Heart left ventricle (tissue), 16 donors: Measurements from ENCODE around the gene SLC12A8. TPM values are rescaled to one million over a fixed set of nuclear protein-coding genes. Genes with fewer than 3 reads are reported as not detected.
A peak's percentile ranks its signal among the peaks of the same experiment; 100 is the strongest.

Experiments used
- ATAC-seq, 4 donors: fragments of 200-7000 bp; cut with Tn5 transposase; one replicate each; pipeline ENCODE4 v1.9.1; 2020 to 2022; ENCODE audit warnings: moderate library complexity in 4 of 4, mild to moderate bottlenecking in 3 of 4, moderate number of reproducible peaks in 1 of 4
- DNase-seq, 5 donors: peaks; one replicate each; pipeline ENCODE4 v3.0.0-alpha.2; 2020
- H3K27ac ChIP-seq, 12 donors: fragments of 200-600 bp; sonication (generic) in 4 of 12; one replicate each; pipeline versions ENCODE4 v1.5.0 to v1.8.0; 2016 to 2022; ENCODE audit warnings: mild to moderate bottlenecking in 2 of 12
- H3K27me3 ChIP-seq, 9 donors: fragments of 200-600 bp; sonication (generic) in 2 of 9; one replicate each; pipeline versions ENCODE4 v1.5.1 to v1.8.0; 2016 to 2022; ENCODE audit warnings: mild to moderate bottlenecking in 3 of 9
- H3K36me3 ChIP-seq, 9 donors: fragments of 200-600 bp; sonication (generic) in 2 of 9; one replicate each; pipeline versions ENCODE4 v1.5.0 to v1.8.0; 2018 to 2022; ENCODE audit warnings: mild to moderate bottlenecking in 2 of 9
- H3K4me1 ChIP-seq, 12 donors: fragments of 200-600 bp; sonication (generic) in 4 of 12; one replicate each; pipeline versions ENCODE4 v1.5.0 to v1.8.0; 2016 to 2022; ENCODE audit warnings: mild to moderate bottlenecking in 3 of 12
- H3K4me3 ChIP-seq, 12 donors: fragments of 200-600 bp; sonication (generic) in 4 of 12; one replicate each; pipeline versions ENCODE4 v1.5.0 to v1.8.0; 2017 to 2022; ENCODE audit warnings: mild to moderate bottlenecking in 9 of 12, moderate library complexity in 4 of 12
- H3K9me3 ChIP-seq, 12 donors: fragments of 200-600 bp; sonication (generic) in 4 of 12; one replicate each; pipeline versions ENCODE4 v1.5.0 to v1.8.0; 2016 to 2022; ENCODE audit warnings: mild to moderate bottlenecking in 1 of 12
- POLR2A ChIP-seq, 2 donors: fragments of 450-650 bp; IDR thresholded peaks; one replicate each; pipeline ENCODE4 v1.6.1; 2017; ENCODE audit warnings: antibody characterized with exemption in 2 of 2, mild to moderate bottlenecking in 2 of 2, moderate library complexity in 2 of 2
- WGBS, 4 donors: extraction: QIAGEN DNeasy Blood & Tissue Kit in 2 of 4; methylation state at CpG; one replicate each; pipeline versions ENCODE4 v1.1.5 to v1.1.7; 2013 to 2018; 5-methylcytosine and 5-hydroxymethylcytosine counted together
- intact Hi-C, 10 donors: fragments of 100-400 bp; cut with DNase I; formaldehyde crosslinking; loops; one replicate each; pipeline versions ENCODE4 v1.11.1 to v1.14.2; 2022
- polyA plus RNA-seq, 2 donors: library from polyadenylated mRNA; stranded (reverse); fragments of 200-250 nt; gene quantifications; one replicate each; pipeline ENCODE4 v1.2.3, GENCODE V29; 2013
- total RNA-seq, 9 donors: library from RNA; depleted of rRNA in 2 of 9; stranded (reverse); fragments of >200 nt in 2 of 9; fragmentation: NEBNext Ultra II Directional in 3 of 9; extraction: Animal tissue kit (Norgen Biotek cat#: 25700) in 3 of 9; gene quantifications; one replicate each; pipeline versions ENCODE4 v1.1.0 to v1.2.4, GENCODE V29; 2016 to 2023
- TF ChIP-seq, protein P1 (sequence below), 12 donors: fragments of 200-600 bp; sonication (generic) in 4 of 12; IDR thresholded peaks; one replicate each; pipeline versions ENCODE4 v1.5.0 to v1.8.0; 2018 to 2022; ENCODE audit warnings: antibody characterized with exemption in 12 of 12, mild to moderate bottlenecking in 5 of 12
- donor health status: ischemic (EF 13 %, LVEDD 7.1; RV severe dilation, severe dysfunction).
- donor health status: healthy with polysubstance abuse.
- donor health status: DM: no; HTN: yes; CAD: no.
- donor health status: DM: no; HTN: no; CAD: no.
- donor health status: ischemic (EF 25% LVEDD 6.9; RV normal size, moderate dysfunction).
- donor health status: ischemic (EF 25% LVEDD 5.7; RV mildly dilated, moderate dysfunction).
- donor health status: healthy.
- donor health status: DM: yes; HTN: yes; CAD: no.
- donor health status: ischemic (EF 35%, LVEDD 5.7; RV mildly dilated, moderate dysfunction).
- donor health status: nonischemic (EF 11% LVEDD 7.7; RV severe dilation, severe dysfunction).
- donor health status: DM: yes; HTN: yes; CAD: no.
- donor health status: PGD.
- donor health status: ischemic (EF 29% LVEDD 5.4; RV normal size, mild dysfunction).
- donor health status: nonischemic (EF 23%, LVEDD 6.1; RV moderate dilation, normal function).

The SLC12A8 gene
- total and polyA plus RNA-seq, 11 donors = 0.09 to 1.9 (median 0.68) TPM; not detected in 3

DNA sequence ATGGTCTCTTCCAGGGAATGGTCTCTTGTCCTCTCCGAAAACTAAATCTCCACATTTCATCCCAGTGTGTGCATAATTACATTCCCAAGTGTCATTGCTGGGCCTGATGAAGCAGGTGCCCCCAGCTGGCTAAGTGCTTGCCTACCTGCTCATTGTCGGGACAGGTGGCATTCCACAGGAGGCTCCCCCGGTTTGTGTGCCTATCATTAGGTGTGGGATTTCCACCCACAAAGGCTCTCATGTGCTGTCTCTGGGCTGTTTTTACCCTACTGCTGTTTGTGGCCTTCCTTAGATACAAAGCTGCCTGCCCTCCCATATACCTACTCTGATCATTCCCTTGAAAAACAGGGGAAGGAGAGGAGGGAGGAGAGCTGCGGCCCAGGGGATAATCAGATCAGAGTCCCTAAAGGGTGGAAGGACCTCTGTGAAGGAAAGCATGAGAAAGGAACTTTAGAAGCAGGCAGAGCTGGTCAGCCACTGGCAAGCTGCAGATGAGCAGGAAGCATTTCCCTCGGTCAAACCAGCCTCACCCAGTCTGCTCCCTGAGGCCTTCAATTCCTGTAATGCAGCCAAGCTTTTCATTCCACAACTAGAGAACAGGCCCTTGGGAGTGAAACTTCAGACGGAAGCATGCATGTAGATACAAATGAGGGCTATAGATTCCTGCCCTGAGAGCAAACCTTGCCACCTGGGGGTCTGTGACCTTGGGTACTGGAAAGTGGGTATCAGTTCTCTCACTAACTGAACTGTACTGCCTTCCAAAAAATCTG is 96.1 kb downstream of the SLC12A8 start:
- 56 to 61% (median 58%) methylated on average over 6 of the region's 6 CpGs for WGBS, 4 donors
- TF ChIP-seq POLR2A (IDR thresholded peaks at IDR 0.05) = no peak
- TF ChIP-seq, protein P1, sequence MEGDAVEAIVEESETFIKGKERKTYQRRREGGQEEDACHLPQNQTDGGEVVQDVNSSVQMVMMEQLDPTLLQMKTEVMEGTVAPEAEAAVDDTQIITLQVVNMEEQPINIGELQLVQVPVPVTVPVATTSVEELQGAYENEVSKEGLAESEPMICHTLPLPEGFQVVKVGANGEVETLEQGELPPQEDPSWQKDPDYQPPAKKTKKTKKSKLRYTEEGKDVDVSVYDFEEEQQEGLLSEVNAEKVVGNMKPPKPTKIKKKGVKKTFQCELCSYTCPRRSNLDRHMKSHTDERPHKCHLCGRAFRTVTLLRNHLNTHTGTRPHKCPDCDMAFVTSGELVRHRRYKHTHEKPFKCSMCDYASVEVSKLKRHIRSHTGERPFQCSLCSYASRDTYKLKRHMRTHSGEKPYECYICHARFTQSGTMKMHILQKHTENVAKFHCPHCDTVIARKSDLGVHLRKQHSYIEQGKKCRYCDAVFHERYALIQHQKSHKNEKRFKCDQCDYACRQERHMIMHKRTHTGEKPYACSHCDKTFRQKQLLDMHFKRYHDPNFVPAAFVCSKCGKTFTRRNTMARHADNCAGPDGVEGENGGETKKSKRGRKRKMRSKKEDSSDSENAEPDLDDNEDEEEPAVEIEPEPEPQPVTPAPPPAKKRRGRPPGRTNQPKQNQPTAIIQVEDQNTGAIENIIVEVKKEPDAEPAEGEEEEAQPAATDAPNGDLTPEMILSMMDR (IDR thresholded peaks at IDR 0.05) = no peak
- intact Hi-C loops = loop anchor here in 3 of 10 donors (5.0 to 10.0 kb wide), 2 partner anchors 49 to 52 kb away; no protein-coding TSS in a partner anchor
- Histone ChIP-seq H3K36me3 (no peaks in the 10 kb centered on the region), H3K27me3 (no peaks in the 10 kb centered on the region), H3K4me3 (no peak overlapping the region), H3K4me1 (peaks cover 0 to 60% (median 30%) of the 10 kb centered on the region in 12 donors), H3K9me3 (no peaks in the 10 kb centered on the region), H3K27ac (peak overlapping the region in 11 of 12 donors; percentile 17 to 70 (median 50))
- ATAC-seq = peak; percentile 55 to 84 (median 75)
- peak in 3 of 5 donors; percentile 38 to 45 (median 41) for DNase-seq

DNA sequence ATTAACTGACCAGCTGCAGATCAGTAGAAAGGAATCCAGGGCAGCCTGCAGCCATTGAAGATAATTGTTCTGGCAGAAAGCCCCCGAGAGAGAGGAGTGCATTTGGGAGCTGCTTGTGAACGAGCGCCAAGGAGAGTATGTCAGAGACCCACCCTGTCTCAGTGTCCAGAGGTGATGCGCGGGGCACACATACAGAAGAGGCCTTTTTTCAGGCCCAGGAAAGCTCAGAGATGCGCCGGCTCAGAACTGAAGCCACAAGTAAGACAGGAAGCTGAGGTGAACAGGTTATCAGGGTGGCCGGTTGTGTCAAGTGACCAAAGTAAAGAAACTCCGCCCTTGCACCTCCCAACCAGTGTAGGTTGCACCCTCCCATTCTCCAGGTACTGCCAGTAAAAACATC is 96.9 kb downstream of the SLC12A8 start:
- no peak overlapping the region for H3K4me3 ChIP-seq
- H3K4me1 ChIP-seq = peaks cover 0 to 51% (median 30%) of the 10 kb centered on the region in 12 donors
- TF ChIP-seq POLR2A (IDR thresholded peaks at IDR 0.05) = no peak
- TF ChIP-seq, protein P1 (IDR thresholded peaks at IDR 0.05) = no peak
- DNase-seq (peak in 3 of 5 donors; percentile 27 to 53 (median 28)), ATAC-seq (peak; percentile 43 to 63 (median 58))
- H3K27ac ChIP-seq = peak overlapping the region in 1 of 12 donors; percentile 66
- no peaks in the 10 kb centered on the region for H3K27me3 ChIP-seq
- no peaks in the 10 kb centered on the region for H3K36me3 ChIP-seq
- intact Hi-C loops = loop anchor here in 3 of 10 donors (5.0 to 10.0 kb wide), 2 partner anchors 48 to 51 kb away; no protein-coding TSS in a partner anchor
- 24 to 43% (median 39%) methylated on average over 9 of the region's 9 CpGs for WGBS, 4 donors
- no peaks in the 10 kb centered on the region for H3K9me3 ChIP-seq

DNA sequence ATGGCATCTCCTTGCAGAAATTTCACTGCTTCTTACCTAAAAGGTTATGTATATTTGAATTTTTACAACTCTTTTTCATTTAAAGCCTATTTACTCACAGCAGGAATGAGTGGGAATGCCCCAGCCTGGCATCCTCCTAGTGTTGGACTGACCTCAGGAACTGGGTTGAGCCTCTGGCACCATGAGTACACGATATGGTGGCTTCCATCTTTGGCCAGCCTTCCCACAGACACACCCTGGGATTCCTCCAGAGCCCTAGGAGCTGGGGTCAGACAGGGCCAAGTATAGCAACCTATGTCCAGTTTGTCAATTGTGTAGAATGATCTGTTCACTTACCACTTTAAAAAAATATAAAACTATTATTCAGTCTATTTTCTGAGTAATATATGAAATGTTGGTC is 99.6 kb downstream of the SLC12A8 start:
- Histone ChIP-seq H3K4me3 (no peak overlapping the region), H3K36me3 (no peaks in the 10 kb centered on the region), H3K9me3 (no peaks in the 10 kb centered on the region), H3K27ac (no peak overlapping the region), H3K4me1 (peaks cover 0 to 35% (median 28%) of the 10 kb centered on the region in 12 donors), H3K27me3 (no peaks in the 10 kb centered on the region)
- intact Hi-C loops = loop anchor here in 2 of 10 donors (10.0 kb wide), 1 partner anchor 48 kb away; no protein-coding TSS in a partner anchor
- TF ChIP-seq POLR2A (IDR thresholded peaks at IDR 0.05) = no peak
- TF ChIP-seq, protein P1 (IDR thresholded peaks at IDR 0.05) = no peak
- no peak for ATAC-seq
- no peak for DNase-seq
- WGBS, 4 donors = 47 to 68% (median 63%) methylated on average over 1 of the region's 1 CpG

DNA sequence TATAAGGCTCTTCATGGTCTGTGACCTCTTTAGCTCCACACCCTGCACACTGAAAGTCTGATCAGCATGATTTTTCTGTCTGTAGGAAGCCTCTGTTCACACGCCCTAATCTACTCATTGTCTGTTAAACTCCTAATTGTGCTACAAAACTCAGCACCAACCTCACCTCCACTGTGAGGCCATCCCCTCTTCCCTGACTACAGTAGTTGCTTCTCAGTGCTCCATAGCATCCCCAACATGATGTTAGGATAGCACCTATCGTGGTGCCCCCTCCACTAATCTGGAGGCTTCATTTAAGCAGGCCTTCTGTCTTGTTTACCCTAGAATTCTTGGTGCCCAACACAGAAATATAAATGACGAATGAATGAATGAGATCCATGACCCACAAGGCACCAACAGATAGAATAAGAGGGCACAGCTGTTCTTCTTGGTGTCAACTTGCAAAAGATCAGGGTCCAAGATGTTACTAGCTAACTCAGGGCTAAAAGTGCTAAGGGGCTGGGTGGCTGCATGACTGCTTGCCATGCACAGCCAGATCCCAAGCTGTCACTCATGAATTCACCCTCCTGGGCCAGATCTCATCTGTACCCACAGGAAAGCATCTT is 101.6 kb downstream of the SLC12A8 start:
- H3K36me3 ChIP-seq = no peaks in the 10 kb centered on the region
- no peak overlapping the region for H3K27ac ChIP-seq
- H3K4me1 ChIP-seq = peaks cover 0 to 18% (median 9%) of the 10 kb centered on the region in 12 donors
- intact Hi-C loops = loop anchor here in 2 of 10 donors (10.0 kb wide), 1 partner anchor 46 kb away; no protein-coding TSS in a partner anchor
- TF ChIP-seq, protein P1 (IDR thresholded peaks at IDR 0.05) = no peak
- no peak for TF ChIP-seq POLR2A (IDR thresholded peaks at IDR 0.05)
- WGBS, 4 donors = 90 to 97% (median 96%) methylated on average over 3 of the region's 3 CpGs
- H3K4me3 ChIP-seq = no peak overlapping the region
- no peak for ATAC-seq
- no peaks in the 10 kb centered on the region for H3K27me3 ChIP-seq
- H3K9me3 ChIP-seq = no peaks in the 10 kb centered on the region
- no peak for DNase-seq
